Measurements from ENCODE around the gene ZNF443.
"Not testable (repeated sequence)": the region's sequence is repeated elsewhere in the genome, so short reads cannot be mapped to it uniquely, and the experiment has no call there.

The ZNF443 gene

GRCh38 chr19:12440541-12441316, at the start of gene ZNF443:
Gene ZNF443 (minus strand): TSS chr19:12441021. CDS start chr19:12440914, 107 bp downstream.
- peak; percentile 97 for DNase-seq (ENCODE audit: low read depth)

- not testable (repeated sequence) for DNase-seq (ENCODE audit: low read depth)
These were observed 45.5 kb upstream of the ZNF443 start for GRCh38 chr19:12486265-12486783.

- DNase-seq (ENCODE audit: low read depth), result no peak
These were observed 44.8 kb upstream of the ZNF443 start for GRCh38 chr19:12485571-12485970.

GRCh38 chr19:12485052-12485416, 44.2 kb upstream of the ZNF443 start:
- no peak for DNase-seq (ENCODE audit: low read depth)

GRCh38 chr19:12484371-12485051, 43.7 kb upstream of the ZNF443 start, which contains the start of gene ZNF709:
Gene ZNF709 (minus strand): TSS chr19:12484816. CDS start chr19:12484657, 159 bp downstream.
- DNase-seq (ENCODE audit: low read depth), result peak; percentile 71

GRCh38 chr19:12484011-12484370, 43.2 kb upstream of the ZNF443 start:
- DNase-seq (ENCODE audit: low read depth), result no peak

- no peak for DNase-seq (ENCODE audit: low read depth)
These were observed 41.7 kb upstream of the ZNF443 start for GRCh38 chr19:12482509-12482886.

- DNase-seq (ENCODE audit: low read depth), result no peak
These were observed 41.1 kb upstream of the ZNF443 start for GRCh38 chr19:12481781-12482508.

GRCh38 chr19:12478234-12478941, 37.6 kb upstream of the ZNF443 start:
- no peak for DNase-seq (ENCODE audit: low read depth)

- not testable (repeated sequence) for DNase-seq (ENCODE audit: low read depth)
These were observed 26.8 kb upstream of the ZNF443 start for GRCh38 chr19:12467651-12468050.

- peak; percentile 3 for DNase-seq (ENCODE audit: low read depth)
These were observed 24.4 kb upstream of the ZNF443 start for GRCh38 chr19:12465211-12465610.

GRCh38 chr19:12464769-12465168, 23.9 kb upstream of the ZNF443 start:
- DNase-seq (ENCODE audit: low read depth), result no peak

- not testable (repeated sequence) for DNase-seq (ENCODE audit: low read depth)
These were observed 23.3 kb upstream of the ZNF443 start for GRCh38 chr19:12464139-12464538.

GRCh38 chr19:12453495-12453894, 12.7 kb upstream of the ZNF443 start:
- no peak for DNase-seq (ENCODE audit: low read depth)

GRCh38 chr19:12450844-12451243, 10.0 kb upstream of the ZNF443 start:
- DNase-seq (ENCODE audit: low read depth), result peak; percentile 4

- DNase-seq (ENCODE audit: low read depth), result no peak
These were observed 8.0 kb upstream of the ZNF443 start for GRCh38 chr19:12448808-12449207.

- peak; percentile 22 for DNase-seq (ENCODE audit: low read depth)
These were observed 908 bp downstream of the ZNF443 start for GRCh38 chr19:12439686-12440540.

- not testable (repeated sequence) for DNase-seq (ENCODE audit: low read depth)
These were observed 10.0 kb downstream of the ZNF443 start for GRCh38 chr19:12430726-12431299.

GRCh38 chr19:12425888-12426274, 14.9 kb downstream of the ZNF443 start:
- DNase-seq (ENCODE audit: low read depth), result no peak

- no peak for DNase-seq (ENCODE audit: low read depth)
These were observed 15.5 kb downstream of the ZNF443 start for GRCh38 chr19:12425236-12425887.

All from amniotic epithelial cell (primary cell).